GM19395 (cell line): ENCODE results near the gene MBD6.
"Not testable (repeated sequence)": the region's sequence is repeated elsewhere in the genome, so short reads cannot be mapped to it uniquely, and the experiment has no call there.

Experiments used
- ATAC-seq: cut with Tn5 transposase; IDR thresholded peaks from one replicate; pipeline ENCODE4 v1.9.1; 2021; ENCODE audit warnings: mild to moderate bottlenecking, moderate library complexity; ENCODE audit not compliant: unreplicated experiment

MBD6 gene

DNA sequence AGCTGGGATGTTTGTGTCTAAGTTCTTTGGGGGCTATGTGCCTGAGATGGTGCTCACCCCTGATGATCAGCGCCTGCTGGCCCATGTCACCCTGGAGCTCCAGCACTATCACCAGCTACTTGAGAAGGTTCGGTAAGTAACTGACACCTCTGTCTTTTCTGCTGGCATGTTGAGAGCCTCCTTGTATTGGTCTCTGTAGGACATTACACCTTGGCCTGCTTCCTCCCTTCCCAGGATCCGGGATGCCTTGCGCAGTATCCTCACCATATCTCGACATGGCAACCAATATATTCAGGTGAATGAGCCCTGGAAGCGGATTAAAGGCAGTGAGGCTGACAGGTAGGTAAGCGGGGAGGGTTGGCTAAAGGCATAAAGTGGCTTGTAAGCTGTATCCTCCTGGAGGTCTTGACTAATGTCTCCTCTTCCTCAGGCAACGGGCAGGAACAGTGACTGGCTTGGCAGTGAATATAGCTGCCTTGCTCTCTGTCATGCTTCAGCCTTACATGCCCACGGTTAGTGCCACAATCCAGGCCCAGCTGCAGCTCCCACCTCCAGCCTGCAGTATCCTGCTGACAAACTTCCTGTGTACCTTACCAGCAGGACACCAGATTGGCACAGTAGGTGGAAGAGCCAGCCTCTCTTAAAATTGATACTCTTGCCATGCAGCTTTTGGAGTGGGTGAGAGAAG lies 7.8 kb upstream of the MBD6 start:
- no peak for ATAC-seq

DNA sequence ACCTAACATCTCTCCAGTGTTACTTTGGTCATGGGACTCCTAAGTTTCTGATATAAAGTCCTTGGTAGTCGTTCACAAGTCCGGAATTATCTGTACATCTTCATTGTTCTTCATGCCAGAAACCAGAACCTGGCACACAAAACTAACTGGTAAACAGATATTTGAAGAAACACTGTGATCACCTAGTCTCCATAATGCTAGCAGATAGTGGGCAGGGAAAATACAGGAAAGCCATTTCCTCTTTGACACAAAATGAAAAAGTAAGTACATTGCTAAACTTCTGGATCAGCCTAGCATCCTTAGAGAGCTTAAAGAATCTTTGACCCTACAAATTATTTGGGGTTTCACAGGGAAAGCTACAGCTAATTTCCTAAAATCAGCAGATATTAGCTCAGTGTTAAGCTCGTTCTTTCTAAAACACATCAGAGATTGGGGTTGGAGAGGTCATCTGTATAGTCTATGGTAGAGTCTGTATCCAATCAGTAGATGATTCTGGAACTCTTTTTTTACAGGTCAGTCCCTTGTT lies 7.2 kb upstream of the MBD6 start:
- ATAC-seq, result no peak

DNA sequence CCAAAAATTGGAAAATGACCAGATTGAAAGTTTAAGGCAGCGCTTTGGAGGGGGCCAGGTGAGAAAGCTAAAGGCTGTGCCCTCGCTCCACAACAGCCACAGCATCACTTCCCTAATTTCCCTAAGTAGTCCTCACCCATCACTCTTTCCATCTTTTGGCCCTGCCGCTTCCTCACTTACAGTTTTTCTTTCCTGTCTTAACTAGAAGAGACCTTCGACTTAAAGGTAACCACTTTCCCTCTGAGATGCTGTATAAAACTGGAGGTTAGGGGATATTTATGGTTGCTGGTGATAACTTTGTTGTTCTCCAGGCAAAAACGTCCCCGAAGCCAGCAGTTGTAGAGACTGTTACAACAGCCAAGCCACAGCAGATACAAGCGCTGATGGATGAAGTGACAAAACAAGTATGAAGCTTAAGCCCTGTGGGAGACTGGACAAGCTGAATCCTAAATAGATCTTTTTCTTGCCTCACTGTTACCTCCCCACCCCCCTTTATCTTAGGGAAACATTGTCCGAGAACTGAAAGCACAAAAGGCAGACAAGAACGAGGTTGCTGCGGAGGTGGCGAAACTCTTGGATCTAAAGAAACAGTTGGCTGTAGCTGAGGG lies 6.6 kb upstream of the MBD6 start:
- ATAC-seq, result no peak

DNA sequence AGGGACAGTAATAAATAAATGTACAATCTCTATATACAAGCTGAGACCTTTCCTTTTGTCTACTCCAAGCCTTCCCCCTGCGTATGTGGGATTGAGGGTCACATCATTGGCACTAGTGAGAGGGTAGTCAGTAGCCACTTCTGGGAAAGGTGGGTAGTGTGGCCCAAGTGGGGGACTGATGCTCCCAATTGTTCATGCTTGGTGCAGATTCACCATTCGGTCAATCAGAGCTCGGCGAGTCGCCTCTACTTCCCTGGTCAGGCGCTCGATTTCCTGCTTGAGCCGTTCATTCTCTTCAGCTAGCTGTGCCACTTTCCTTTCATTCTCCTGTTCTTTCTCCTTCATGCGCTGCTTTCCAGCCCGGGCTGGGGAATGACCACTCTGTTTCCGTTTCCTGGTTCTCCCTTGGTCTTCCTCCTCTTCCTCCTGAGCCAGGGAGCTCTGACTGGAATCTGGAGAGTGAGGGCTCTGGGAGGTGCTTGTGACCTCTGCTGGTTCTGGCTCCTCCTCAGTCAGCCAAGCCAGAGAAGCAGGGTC lies 5.9 kb upstream of the MBD6 start:
- ATAC-seq, result no peak

DNA sequence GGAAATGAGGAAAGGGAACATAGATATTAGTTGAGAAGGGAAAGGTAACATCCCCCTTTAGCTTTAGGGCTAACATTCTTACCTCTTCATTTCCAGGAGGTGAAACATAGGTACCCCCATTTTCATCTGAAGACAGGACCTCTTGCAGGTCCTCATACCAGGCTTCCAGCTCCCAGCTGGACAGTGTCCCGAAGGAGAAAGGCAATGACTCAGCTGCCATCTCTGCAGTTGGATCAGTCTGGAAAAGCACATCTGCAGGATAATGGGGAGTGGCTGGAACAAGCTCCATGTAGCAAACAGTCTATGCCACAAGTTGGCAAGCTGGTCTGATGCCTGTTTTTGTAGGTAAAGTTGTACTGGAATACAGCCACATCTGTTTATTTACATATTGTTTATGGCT lies 5.4 kb upstream of the MBD6 start:
- no peak for ATAC-seq

DNA sequence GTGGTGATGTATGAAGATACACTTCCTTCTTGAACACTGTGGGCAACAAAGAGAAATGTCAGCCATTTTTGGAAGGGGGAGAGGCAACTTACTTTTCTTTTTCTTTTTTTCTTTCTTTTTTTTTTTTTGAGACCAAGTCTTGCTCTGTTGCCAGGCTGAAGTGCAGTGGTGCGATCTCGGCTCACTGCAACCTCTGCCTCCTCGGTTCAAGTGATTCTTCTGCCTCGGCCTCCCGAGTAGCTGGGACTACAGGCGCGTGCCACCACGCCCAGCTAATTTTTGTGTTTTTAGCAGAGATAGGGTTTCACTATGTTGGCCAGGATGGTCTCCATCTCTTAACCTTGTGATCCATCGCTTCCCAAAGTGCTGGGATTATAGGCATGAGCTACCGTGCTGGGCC lies 4.9 kb upstream of the MBD6 start:
- not testable (repeated sequence) for ATAC-seq

DNA sequence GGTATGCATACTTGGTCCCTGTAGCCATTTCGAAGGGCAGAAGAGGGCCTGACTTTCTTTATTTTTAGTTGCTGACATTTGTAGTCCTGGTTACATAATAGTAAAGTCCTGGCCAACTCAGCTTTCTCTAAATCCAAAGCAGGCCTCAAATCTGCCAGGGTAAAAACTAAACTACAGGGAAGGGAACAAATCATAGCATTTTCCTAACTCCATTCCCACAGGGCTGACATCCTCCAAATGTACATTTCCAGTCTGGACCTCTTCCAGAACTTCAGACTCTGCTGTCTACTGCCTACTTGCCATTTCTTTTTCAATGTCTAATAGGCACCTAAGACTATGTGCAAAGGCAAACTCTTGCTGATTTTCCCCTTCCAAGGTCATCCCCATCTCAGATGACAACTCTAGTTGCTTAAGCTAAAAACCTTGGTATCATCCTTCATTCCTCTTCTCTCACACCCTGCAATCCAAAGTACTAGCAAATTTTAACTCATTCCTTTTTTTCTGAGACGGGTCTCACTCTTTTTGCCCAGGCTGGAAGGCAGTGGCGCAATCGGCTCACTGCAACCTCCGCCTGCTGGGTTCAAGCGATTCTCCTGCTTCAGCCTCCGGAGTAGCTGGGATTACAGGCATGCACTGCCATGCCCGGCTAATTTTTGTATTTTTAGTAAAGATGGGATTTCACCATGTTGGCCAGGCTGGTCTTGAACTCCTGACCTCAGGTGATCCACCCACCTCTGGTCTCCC lies 4.3 kb upstream of the MBD6 start:
- no peak for ATAC-seq

DNA sequence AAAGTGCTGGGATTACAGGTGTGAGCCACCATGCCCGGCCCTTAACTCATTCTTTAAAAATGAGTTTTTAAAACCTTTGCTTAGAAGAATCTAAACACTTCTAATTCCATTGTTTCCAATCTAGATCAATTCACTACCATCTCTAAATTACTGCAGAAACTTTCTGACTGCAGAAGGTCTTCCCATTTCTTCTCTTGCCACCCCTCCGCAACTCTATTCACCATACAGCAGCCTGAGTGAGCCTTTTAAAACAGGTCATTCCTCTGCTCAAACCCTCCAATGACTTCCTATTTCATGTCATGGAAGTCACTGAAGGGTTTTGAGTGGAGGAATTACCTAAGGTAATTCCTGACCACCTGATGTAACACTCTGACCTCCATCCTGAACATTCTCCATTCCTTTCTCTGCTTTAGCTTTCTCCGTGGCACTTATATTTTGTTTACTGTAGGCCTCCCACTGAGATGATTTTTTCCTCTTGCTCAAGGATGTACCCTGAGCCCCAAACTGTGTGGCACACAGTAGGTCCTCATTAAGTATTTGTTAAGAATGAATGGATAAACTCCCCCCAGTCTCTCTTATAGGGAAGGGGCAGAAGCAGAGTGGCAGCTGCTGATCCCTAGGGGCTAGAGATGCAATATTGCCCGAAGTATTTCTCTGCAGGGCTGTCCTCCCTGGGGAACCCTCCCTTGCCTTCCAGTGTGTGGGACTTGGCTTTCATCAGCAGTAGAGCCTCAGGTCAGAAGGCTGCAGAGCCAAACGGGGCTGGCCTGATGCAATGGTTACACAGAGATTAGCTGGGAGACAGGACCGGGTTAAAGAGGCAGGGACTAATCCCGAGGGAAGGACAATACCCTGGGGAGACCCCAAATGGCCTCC lies 3.5 kb upstream of the MBD6 start:
- no peak for ATAC-seq

DNA sequence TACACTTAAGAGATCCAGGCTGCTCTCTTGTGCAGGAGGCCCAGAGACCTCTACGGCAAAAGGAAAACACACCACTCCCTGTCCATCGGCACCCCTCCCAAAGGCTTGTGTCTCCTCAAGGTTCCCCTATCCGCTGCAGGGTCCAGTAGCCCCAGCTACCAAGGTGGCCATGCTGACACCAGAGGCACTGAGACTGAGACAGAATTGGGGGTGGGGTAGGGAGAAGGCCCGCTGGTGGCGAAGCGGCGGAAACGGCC lies 2.9 kb upstream of the MBD6 start:
- ATAC-seq, result peak; percentile 6

DNA sequence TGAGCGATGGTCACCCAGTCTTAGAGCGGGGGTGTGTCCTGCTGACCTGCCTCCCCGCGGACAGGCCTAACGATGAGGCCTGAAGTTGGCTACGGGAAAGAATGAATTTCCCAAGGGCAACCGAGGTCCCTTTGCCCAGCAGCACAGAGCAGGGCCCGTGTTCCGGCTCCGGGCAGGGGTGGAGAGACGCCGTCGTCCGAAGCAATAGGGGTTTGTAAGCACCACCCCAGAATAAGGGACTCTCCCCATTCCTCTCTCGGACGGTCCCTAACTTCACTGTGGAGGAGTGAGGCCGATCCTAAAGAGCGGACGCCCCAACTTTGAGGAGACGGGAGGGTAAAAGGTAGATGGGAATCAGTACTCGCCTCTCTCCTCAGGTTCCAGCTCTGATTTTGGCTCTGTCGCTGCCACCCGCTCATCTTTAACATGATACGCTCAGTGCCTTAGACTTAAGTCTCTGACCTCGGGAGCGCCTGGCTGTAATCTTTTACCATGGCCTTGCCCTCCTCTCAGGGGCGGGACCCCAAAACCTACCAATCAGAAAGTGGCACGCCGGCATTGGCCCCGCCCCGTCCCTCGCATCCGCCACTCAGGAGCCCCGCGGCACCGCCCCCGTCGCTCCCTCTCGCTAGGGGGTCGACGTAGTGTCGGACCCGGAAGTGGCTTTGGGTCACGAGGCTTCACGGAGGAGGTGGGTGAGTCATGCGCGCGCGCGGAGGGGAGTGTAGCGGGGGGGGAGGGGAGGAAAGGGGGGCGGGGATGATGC lies 2.4 kb upstream of the MBD6 start, which contains the start of gene DDIT3:
TSS of gene DDIT3 (minus strand) at position 462 of the 766 bp plus-strand sequence. CDS start 3,108 bp downstream, outside the sequence.
- peak; percentile 70 for ATAC-seq

DNA sequence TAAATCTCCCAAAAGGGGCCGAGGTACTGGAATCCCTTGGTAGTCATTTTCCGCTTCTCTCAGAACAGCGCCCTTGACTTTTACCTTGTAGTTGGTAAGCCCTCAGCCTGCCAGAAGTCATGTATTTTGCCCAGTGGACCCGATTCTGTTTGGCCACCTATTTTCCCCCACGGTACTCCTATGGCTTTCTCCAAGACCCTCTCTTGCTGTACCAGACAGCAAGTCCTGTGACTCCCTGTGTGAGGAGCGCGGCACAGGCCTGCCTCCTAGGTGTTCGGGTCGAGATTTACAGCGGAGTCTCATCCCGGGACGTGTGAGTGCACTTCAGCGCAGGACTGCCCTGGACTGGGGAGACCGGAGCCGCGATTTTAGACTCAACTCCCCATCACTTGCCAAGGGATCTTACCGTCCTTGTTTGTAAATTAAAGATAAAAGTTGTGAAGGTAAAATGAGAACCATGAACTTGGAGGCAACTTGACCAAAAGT lies 1.1 kb upstream of the MBD6 start:
- no peak for ATAC-seq

DNA sequence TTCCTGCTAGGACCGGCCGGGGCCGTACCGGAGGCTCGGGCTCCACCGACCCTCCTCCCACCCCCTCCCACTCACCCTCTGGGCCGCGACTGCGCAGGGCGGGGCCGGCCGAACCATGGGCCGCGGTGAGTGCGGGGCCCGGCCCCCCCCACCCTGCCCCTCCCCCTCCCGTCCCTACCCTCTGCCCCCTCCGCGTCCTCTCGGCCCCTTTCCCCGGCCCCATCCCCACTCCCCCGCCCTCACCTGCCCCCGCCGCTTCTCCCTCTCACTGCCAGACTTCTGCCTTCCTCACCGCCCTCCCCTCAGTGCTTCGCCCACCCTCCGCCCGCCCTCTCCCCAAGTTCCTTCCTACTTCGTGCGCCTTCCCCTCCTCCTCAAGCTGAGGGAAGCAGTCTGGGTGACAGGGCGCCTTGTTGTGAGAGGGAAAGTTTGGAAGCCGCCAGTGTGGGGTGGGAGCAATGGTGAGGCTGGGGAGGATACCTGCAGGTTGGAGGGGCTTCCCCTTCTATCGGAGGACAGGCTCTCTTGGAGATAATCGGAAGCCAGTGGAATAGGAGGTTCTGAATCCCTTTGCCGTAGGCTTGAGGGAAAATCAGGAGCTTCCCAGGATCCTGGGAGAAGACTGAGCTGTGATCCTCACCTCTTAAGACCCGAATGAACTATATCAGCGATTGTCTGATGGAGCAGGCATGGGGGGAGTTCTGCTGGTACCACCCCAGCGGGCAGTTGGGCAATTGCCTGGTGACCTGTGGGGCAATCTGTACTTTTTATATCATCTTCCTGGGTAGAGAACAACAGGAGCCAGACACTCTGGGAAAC lies 472 bp downstream of the MBD6 start:
- ATAC-seq, result no peak

DNA sequence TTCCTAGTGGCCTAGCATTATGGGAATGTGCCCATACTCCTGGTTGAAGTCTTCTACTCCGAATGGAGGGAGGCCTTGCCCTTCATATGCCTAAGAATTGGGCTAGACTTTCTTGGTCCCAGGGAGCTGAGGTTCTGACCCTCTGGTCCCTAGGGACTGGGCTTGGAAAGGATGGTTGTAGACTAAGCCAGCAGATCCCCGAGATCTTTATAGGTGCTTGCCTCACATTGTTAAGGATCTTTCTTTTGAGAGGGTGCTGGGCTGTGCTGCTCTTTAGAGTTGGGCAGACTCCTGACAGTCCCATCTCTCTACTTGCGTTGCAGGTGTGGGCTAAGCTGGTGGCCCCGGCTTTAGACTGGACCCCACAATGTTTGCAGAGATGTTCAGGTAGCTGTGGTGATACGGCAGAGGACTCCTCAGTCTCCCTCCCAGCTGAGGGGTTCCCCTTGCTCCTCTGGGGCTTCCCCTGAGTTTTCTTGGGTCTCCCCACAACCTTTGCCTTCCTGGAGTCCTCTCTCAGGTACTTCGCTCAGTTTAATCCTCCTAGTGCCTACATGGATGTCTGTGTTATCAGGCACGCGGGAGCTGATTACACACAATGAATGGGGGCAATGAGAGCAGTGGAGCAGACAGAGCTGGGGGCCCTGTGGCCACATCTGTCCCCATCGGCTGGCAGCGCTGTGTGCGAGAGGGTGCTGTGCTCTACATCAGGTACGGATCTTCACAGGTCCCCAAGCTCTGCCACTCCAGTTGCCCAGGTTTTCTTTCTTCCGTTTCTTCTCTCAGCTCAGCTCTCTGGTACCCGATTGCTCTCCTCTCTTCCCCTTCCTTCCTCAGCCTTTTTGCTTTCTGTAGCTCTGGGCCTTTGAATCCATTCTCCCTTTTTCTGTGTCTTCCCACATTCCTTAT lies 1.3 kb downstream of the MBD6 start:
- no peak for ATAC-seq

DNA sequence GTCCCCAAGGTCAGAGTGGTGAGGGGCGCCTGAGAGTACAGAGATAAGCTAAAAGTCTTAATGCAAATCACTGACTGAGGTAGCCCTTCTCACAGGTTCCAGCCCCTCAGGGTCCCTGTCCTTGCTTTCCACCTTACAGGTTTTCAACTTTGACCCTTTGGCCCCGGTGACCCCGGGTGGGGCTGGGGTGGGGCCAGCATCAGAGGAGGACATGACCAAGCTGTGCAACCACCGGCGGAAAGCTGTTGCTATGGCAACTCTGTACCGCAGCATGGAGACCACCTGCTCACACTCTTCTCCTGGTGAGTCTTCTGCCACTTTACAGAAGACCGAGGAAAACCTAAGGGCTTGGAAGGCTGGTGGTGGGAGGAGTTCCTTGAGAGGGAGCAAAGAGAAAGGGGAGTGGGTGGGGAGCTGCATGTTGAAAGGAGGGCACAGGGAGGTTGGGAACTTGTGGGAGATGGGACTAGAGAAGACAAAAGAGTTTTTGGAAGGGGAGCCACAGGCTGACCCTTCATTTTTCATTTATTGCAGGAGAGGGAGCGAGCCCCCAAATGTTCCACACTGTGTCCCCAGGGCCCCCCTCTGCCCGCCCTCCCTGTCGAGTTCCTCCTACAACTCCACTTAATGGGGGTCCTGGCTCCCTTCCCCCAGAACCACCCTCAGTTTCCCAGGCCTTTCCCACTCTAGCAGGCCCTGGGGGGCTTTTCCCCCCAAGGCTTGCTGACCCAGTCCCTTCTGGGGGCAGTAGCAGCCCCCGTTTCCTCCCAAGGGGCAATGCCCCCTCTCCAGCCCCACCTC lies 2.4 kb downstream of the MBD6 start:
- no peak for ATAC-seq

DNA sequence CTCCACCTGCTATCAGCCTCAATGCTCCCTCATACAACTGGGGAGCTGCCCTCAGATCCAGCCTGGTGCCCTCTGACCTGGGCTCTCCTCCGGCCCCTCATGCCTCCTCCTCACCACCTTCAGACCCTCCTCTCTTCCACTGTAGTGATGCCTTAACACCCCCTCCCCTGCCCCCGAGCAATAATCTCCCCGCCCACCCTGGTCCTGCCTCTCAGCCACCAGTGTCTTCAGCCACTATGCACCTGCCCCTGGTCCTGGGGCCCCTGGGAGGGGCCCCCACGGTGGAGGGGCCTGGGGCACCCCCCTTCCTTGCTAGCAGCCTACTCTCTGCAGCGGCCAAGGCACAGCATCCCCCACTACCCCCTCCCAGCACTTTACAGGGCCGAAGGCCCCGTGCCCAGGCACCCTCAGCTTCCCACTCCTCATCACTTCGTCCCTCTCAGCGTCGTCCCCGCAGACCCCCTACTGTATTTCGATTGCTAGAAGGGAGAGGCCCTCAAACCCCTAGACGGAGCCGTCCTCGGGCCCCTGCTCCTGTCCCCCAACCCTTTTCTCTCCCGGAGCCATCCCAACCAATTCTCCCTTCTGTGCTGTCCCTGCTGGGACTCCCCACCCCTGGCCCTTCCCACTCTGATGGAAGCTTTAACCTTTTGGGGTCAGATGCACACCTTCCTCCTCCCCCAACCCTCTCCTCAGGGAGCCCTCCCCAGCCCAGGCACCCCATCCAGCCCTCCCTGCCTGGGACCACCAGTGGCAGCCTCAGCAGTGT lies 3.2 kb downstream of the MBD6 start:
- no peak for ATAC-seq

DNA sequence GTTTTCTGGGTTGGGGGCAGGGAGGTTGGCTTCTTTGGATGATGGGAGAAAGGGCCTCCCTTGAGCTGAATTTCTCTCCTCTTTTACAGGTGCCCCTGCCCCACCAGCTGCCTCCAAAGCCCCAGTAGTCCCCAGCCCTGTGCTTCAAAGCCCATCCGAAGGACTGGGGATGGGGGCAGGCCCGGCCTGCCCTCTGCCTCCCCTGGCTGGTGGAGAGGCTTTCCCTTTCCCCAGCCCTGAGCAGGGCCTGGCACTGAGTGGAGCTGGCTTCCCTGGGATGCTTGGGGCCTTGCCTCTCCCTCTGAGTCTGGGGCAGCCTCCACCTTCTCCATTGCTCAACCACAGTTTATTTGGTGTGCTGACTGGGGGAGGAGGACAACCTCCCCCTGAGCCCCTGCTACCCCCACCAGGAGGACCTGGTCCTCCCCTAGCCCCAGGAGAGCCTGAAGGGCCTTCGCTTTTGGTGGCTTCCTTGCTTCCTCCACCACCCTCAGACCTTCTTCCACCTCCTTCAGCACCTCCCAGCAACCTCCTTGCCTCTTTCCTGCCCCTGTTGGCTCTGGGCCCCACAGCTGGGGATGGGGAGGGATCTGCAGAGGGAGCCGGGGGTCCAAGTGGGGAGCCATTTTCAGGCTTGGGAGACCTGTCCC lies 4.0 kb downstream of the MBD6 start:
- no peak for ATAC-seq
